ENCODE results near the gene SELENON.

SELENON gene

GRCh38 chr1:25804964-25805862 lies 5.2 kb downstream of the SELENON start:
- no peak for DNase-seq (ENCODE audit: low read depth, low spot score)
- H3K4me3 ChIP-seq (ENCODE audit: low read length): no peak overlapping the region

- no peak overlapping the region for H3K4me3 ChIP-seq (ENCODE audit: low read length)
- no peak for DNase-seq (ENCODE audit: low read depth, low spot score)
These were observed 5.9 kb downstream of the SELENON start for GRCh38 chr1:25805863-25806225.

- no peak for DNase-seq (ENCODE audit: low read depth, low spot score)
- H3K4me3 ChIP-seq (ENCODE audit: low read length): no peak overlapping the region
These were observed 6.4 kb downstream of the SELENON start for GRCh38 chr1:25806418-25806817.

GRCh38 chr1:25807480-25808390 lies 7.7 kb downstream of the SELENON start:
- no peak overlapping the region for H3K4me3 ChIP-seq (ENCODE audit: low read length)
- no peak for DNase-seq (ENCODE audit: low read depth, low spot score)

- no peak for DNase-seq (ENCODE audit: low read depth, low spot score)
- H3K4me3 ChIP-seq (ENCODE audit: low read length): no peak overlapping the region
These were observed 8.7 kb downstream of the SELENON start for GRCh38 chr1:25808481-25809244.

- no peak for DNase-seq (ENCODE audit: low read depth, low spot score)
- no peak overlapping the region for H3K4me3 ChIP-seq (ENCODE audit: low read length)
These were observed 9.4 kb downstream of the SELENON start for GRCh38 chr1:25809283-25809926.

GRCh38 chr1:25809929-25810328 lies 9.9 kb downstream of the SELENON start:
- DNase-seq (ENCODE audit: low read depth, low spot score): no peak
- no peak overlapping the region for H3K4me3 ChIP-seq (ENCODE audit: low read length)

- no peak for DNase-seq (ENCODE audit: low read depth, low spot score)
- no peak overlapping the region for H3K4me3 ChIP-seq (ENCODE audit: low read length)
These were observed 10.6 kb downstream of the SELENON start for GRCh38 chr1:25810341-25811299.

GRCh38 chr1:25811384-25812082 lies 11.5 kb downstream of the SELENON start:
- H3K4me3 ChIP-seq (ENCODE audit: low read length): no peak overlapping the region
- DNase-seq (ENCODE audit: low read depth, low spot score): no peak

- DNase-seq (ENCODE audit: low read depth, low spot score): no peak
These were observed 13.2 kb downstream of the SELENON start for GRCh38 chr1:25813071-25813733.

GRCh38 chr1:25813734-25814471 lies 13.9 kb downstream of the SELENON start:
- no peak for DNase-seq (ENCODE audit: low read depth, low spot score)
- H3K4me3 ChIP-seq (ENCODE audit: low read length): no peak overlapping the region

More at GRCh38 chr1:25813071-25813733, 13.2 kb downstream of the SELENON start:
- H3K4me3 ChIP-seq (ENCODE audit: low read length): no peak overlapping the region

GRCh38 chr1:25814549-25815087 lies 14.6 kb downstream of the SELENON start:
- H3K4me3 ChIP-seq (ENCODE audit: low read length): no peak overlapping the region
- no peak for DNase-seq (ENCODE audit: low read depth, low spot score)

GRCh38 chr1:25815208-25816111 lies 15.5 kb downstream of the SELENON start:
- H3K4me3 ChIP-seq (ENCODE audit: low read length): no peak overlapping the region
- DNase-seq (ENCODE audit: low read depth, low spot score): no peak

- no peak for DNase-seq (ENCODE audit: low read depth, low spot score)
- no peak overlapping the region for H3K4me3 ChIP-seq (ENCODE audit: low read length)
These were observed 16.2 kb downstream of the SELENON start for GRCh38 chr1:25816112-25816718.
